T-helper 2 cell treated with Interferon-gamma antibody and Interleukin-4, amounts not matched to agents 5 μg/mL and 100 μg/mL, for 36 hours (primary cell): Measurements from ENCODE around the gene EVC2.

ENCODE experiments used
- DNase-seq: peaks from one replicate; pipeline ENCODE4 v3.0.0; 2021; ENCODE audit warnings: low spot score
- H3K27ac Mint-ChIP-seq: one replicate; pipeline ENCODE4 v1.8.0; 2021; ENCODE audit warnings: mild to moderate bottlenecking, mixed read lengths
- H3K27me3 Mint-ChIP-seq: one replicate; pipeline ENCODE4 v1.8.0; 2021; ENCODE audit warnings: low read depth, mixed read lengths
- H3K36me3 Mint-ChIP-seq: one replicate; pipeline ENCODE4 v1.8.0; 2021; ENCODE audit warnings: low read depth, mixed read lengths
- H3K4me1 Mint-ChIP-seq: one replicate; pipeline ENCODE4 v1.8.0; 2021; ENCODE audit warnings: low read depth, mixed read lengths
- H3K4me3 Mint-ChIP-seq: one replicate; pipeline ENCODE4 v1.8.0; 2022; ENCODE audit warnings: mild to moderate bottlenecking, moderate library complexity, mixed read lengths
- H3K9me3 Mint-ChIP-seq: one replicate; pipeline ENCODE4 v1.8.0; 2021; ENCODE audit warnings: mixed read lengths

Gene EVC2

GRCh38 chr4:5575941-5576340 is 132.4 kb downstream of the EVC2 start:
- Mint-ChIP-seq H3K36me3 (no peaks in the 10 kb centered on the region), H3K4me1 (no peaks in the 10 kb centered on the region), H3K4me3 (no peak overlapping the region), H3K9me3 (peaks cover 4% of the 10 kb centered on the region), H3K27ac (no peak overlapping the region), H3K27me3 (no peaks in the 10 kb centered on the region)
- no peak for DNase-seq

GRCh38 chr4:5574386-5574785 is 134.0 kb downstream of the EVC2 start:
- DNase-seq, result no peak
- no peak overlapping the region for H3K4me3 Mint-ChIP-seq
- H3K9me3 Mint-ChIP-seq, result no peaks in the 10 kb centered on the region
- no peaks in the 10 kb centered on the region for H3K27me3 Mint-ChIP-seq
- H3K4me1 Mint-ChIP-seq, result no peaks in the 10 kb centered on the region
- no peak overlapping the region for H3K27ac Mint-ChIP-seq
- H3K36me3 Mint-ChIP-seq, result no peaks in the 10 kb centered on the region

GRCh38 chr4:5573965-5574364 is 134.4 kb downstream of the EVC2 start:
- no peak for DNase-seq
- Mint-ChIP-seq H3K9me3 (no peaks in the 10 kb centered on the region), H3K4me3 (no peak overlapping the region), H3K27ac (no peak overlapping the region), H3K27me3 (no peaks in the 10 kb centered on the region), H3K36me3 (no peaks in the 10 kb centered on the region), H3K4me1 (no peaks in the 10 kb centered on the region)

GRCh38 chr4:5572751-5573150 is 135.6 kb downstream of the EVC2 start:
- Mint-ChIP-seq H3K27me3 (no peaks in the 10 kb centered on the region), H3K9me3 (peaks cover 3% of the 10 kb centered on the region), H3K4me1 (no peaks in the 10 kb centered on the region), H3K27ac (no peak overlapping the region), H3K4me3 (no peak overlapping the region), H3K36me3 (no peaks in the 10 kb centered on the region)
- DNase-seq, result no peak

GRCh38 chr4:5572114-5572513 is 136.2 kb downstream of the EVC2 start:
- Mint-ChIP-seq H3K27me3 (no peaks in the 10 kb centered on the region), H3K4me1 (no peaks in the 10 kb centered on the region), H3K36me3 (no peaks in the 10 kb centered on the region), H3K9me3 (peaks cover 6% of the 10 kb centered on the region), H3K4me3 (no peak overlapping the region), H3K27ac (no peak overlapping the region)
- DNase-seq, result no peak

- H3K27me3 Mint-ChIP-seq, result no peaks in the 10 kb centered on the region
- no peaks in the 10 kb centered on the region for H3K4me1 Mint-ChIP-seq
- no peak overlapping the region for H3K27ac Mint-ChIP-seq
- H3K9me3 Mint-ChIP-seq, result peaks cover 6% of the 10 kb centered on the region
- H3K36me3 Mint-ChIP-seq, result no peaks in the 10 kb centered on the region
- DNase-seq, result no peak
- H3K4me3 Mint-ChIP-seq, result no peak overlapping the region
These were observed 136.7 kb downstream of the EVC2 start for GRCh38 chr4:5571646-5572045.

- H3K9me3 Mint-ChIP-seq, result peaks cover 6% of the 10 kb centered on the region
- no peaks in the 10 kb centered on the region for H3K27me3 Mint-ChIP-seq
- H3K36me3 Mint-ChIP-seq, result no peaks in the 10 kb centered on the region
- no peaks in the 10 kb centered on the region for H3K4me1 Mint-ChIP-seq
- no peak overlapping the region for H3K4me3 Mint-ChIP-seq
- no peak overlapping the region for H3K27ac Mint-ChIP-seq
- DNase-seq, result no peak
These were observed 138.9 kb downstream of the EVC2 start for GRCh38 chr4:5569451-5569850.

GRCh38 chr4:5568931-5569330 is 139.4 kb downstream of the EVC2 start:
- no peaks in the 10 kb centered on the region for H3K4me1 Mint-ChIP-seq
- no peaks in the 10 kb centered on the region for H3K36me3 Mint-ChIP-seq
- DNase-seq, result no peak
- no peaks in the 10 kb centered on the region for H3K27me3 Mint-ChIP-seq
- no peak overlapping the region for H3K4me3 Mint-ChIP-seq
- H3K27ac Mint-ChIP-seq, result no peak overlapping the region
- H3K9me3 Mint-ChIP-seq, result peaks cover 6% of the 10 kb centered on the region

- no peak overlapping the region for H3K4me3 Mint-ChIP-seq
- H3K4me1 Mint-ChIP-seq, result no peaks in the 10 kb centered on the region
- peaks cover 6% of the 10 kb centered on the region for H3K9me3 Mint-ChIP-seq
- no peaks in the 10 kb centered on the region for H3K36me3 Mint-ChIP-seq
- H3K27ac Mint-ChIP-seq, result no peak overlapping the region
- no peak for DNase-seq
- H3K27me3 Mint-ChIP-seq, result no peaks in the 10 kb centered on the region
These were observed 140.0 kb downstream of the EVC2 start for GRCh38 chr4:5568336-5568735.

- Mint-ChIP-seq H3K27me3 (no peaks in the 10 kb centered on the region), H3K36me3 (no peaks in the 10 kb centered on the region), H3K4me3 (no peak overlapping the region)
These were observed 141.4 kb downstream of the EVC2 start for GRCh38 chr4:5566991-5567390.

GRCh38 chr4:5566526-5566925 is 141.8 kb downstream of the EVC2 start:
- H3K27me3 Mint-ChIP-seq, result no peaks in the 10 kb centered on the region
- DNase-seq, result no peak
- H3K9me3 Mint-ChIP-seq, result peaks cover 6% of the 10 kb centered on the region
- H3K36me3 Mint-ChIP-seq, result no peaks in the 10 kb centered on the region
- no peak overlapping the region for H3K27ac Mint-ChIP-seq
- H3K4me3 Mint-ChIP-seq, result no peak overlapping the region
- H3K4me1 Mint-ChIP-seq, result no peaks in the 10 kb centered on the region

More at GRCh38 chr4:5566991-5567390, 141.4 kb downstream of the EVC2 start:
- Mint-ChIP-seq H3K27ac (no peak overlapping the region), H3K9me3 (peaks cover 6% of the 10 kb centered on the region), H3K4me1 (no peaks in the 10 kb centered on the region)
- no peak for DNase-seq

GRCh38 chr4:5563856-5564255 is 144.5 kb downstream of the EVC2 start:
- H3K27ac Mint-ChIP-seq, result no peak overlapping the region
- H3K9me3 Mint-ChIP-seq, result peaks cover 6% of the 10 kb centered on the region
- H3K4me1 Mint-ChIP-seq, result no peaks in the 10 kb centered on the region
- DNase-seq, result no peak
- H3K36me3 Mint-ChIP-seq, result no peaks in the 10 kb centered on the region
- no peaks in the 10 kb centered on the region for H3K27me3 Mint-ChIP-seq
- no peak overlapping the region for H3K4me3 Mint-ChIP-seq

GRCh38 chr4:5562476-5562875 is 145.9 kb downstream of the EVC2 start:
- Mint-ChIP-seq H3K27me3 (no peaks in the 10 kb centered on the region), H3K27ac (no peak overlapping the region), H3K4me3 (no peak overlapping the region), H3K4me1 (no peaks in the 10 kb centered on the region), H3K9me3 (peaks cover under 1% of the 10 kb centered on the region), H3K36me3 (no peaks in the 10 kb centered on the region)
- DNase-seq, result no peak

GRCh38 chr4:5561286-5561685 is 147.1 kb downstream of the EVC2 start:
- Mint-ChIP-seq H3K27ac (no peak overlapping the region), H3K36me3 (no peaks in the 10 kb centered on the region), H3K9me3 (no peaks in the 10 kb centered on the region), H3K4me1 (no peaks in the 10 kb centered on the region), H3K27me3 (no peaks in the 10 kb centered on the region), H3K4me3 (no peak overlapping the region)
- DNase-seq, result no peak

- Mint-ChIP-seq H3K27me3 (no peaks in the 10 kb centered on the region), H3K4me3 (no peak overlapping the region), H3K9me3 (peaks cover 3% of the 10 kb centered on the region), H3K27ac (no peak overlapping the region), H3K4me1 (no peaks in the 10 kb centered on the region), H3K36me3 (no peaks in the 10 kb centered on the region)
- no peak for DNase-seq
These were observed 149.9 kb downstream of the EVC2 start for GRCh38 chr4:5558502-5558901.
